GM19193 (cell line): ENCODE results near the gene CCDC32.

ENCODE experiments used
- POLR2A ChIP-seq: IDR thresholded peaks from 4 replicates; pipeline ENCODE4 v1.6.1; 2011; ENCODE audit not compliant: insufficient read depth, insufficient read length; ENCODE audit errors: extremely low read depth

Gene CCDC32

DNA sequence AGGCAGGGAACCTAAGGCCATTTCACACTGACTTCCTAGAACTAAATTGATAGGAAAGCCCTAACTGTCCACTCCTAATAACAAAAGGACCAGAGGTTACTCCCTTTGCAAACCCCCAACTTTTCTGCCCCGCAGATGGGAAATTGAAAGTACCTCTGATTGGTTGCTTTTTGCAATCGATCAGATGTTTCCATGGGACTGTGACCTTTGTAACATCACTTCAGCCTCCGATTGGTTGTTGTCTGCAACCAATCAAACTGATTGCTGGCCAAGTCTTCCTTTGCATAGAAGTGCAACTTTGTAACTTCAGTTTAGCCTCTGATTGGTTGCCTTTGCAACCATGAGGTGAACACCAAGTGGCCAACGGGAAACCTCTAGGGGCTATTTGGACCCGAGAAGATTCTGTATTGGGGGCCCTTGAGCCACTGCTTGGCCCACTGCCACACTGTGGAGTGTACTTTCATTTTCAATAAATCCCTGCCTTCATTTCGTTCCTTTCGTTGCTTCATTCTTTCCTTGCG lies 17.9 kb upstream of the CCDC32 start:
- no peak for TF ChIP-seq POLR2A

DNA sequence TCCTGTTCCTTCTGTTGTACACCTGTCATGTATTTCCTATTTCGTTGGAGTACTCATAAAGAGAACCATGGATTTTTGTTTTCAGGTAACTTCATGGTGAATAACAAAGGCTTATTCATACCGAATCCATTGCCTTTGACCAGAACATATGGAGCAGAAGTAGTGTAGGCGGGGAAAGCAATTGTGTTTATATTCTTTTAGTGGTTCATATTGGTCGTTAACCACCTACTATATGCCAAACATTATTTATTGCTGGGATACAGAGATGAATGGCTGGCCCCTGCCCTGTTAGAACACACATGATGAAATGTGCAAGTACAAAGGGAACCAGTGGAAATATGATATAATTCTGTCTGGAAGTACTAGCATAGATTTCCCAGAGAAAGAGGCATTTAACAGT lies 14.1 kb upstream of the CCDC32 start:
- TF ChIP-seq POLR2A: no peak

DNA sequence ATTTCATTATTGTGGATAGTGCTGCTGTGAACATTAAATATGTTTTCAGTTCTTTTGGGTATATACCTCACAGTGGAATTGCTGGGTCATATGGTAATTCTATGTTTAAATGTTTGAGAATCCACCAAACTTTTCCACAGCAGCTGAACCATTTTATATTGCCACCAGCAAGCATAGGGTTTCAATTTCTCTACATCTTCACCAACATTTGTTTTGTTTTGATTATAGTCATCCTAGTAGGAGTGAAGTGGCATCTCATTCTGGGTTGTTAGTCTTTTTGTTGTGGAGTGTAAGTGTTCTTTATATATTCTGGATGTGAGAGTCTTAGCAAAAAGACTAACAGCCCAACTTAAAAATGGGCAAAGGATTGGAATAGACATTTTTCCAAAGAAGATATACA lies 10.3 kb upstream of the CCDC32 start:
- no peak for TF ChIP-seq POLR2A

DNA sequence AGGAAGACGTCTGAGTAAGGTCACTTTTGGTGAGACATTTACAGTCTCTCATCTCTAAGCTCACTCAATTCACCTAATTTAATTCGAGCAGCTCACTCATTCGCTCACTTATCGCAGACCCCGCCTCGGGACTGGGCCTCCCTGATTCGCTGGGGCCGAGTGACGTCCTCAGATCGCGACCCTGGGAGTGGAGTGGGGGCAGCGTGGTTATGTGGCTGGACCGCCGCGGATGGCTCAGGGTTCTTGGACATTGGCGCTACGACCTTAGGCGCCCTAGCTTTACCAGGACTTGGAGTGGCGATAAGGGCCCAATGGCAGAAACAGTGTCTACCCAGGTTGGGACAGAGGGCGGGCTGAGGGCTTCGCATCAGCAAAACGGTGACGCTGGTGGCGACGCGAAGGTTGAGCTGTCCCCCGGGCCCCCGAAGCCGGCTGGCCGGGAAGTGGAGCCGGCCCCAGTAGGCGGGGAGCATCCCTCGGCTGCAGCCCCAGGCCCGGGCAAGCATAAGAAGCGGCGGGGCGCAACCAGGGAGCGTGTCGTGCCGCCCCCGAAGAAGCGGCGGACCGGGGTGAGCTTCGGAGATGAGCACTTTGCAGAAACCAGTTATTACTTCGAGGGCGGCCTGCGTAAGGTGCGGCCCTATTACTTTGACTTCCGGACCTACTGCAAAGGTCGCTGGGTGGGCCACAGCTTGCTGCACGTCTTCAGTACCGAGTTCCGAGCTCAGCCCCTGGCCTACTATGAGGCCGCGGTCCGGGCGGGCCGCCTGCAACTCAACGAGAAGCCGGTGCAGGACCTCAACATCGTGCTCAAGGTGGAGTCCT lies 4.5 kb upstream of the CCDC32 start, which contains the start of gene RPUSD2:
RPUSD2 (plus strand) TSS at position 171 of the 825 bp plus-strand sequence; CDS start at position 210, 39 bp downstream.
- TF ChIP-seq POLR2A: peak; percentile 82

DNA sequence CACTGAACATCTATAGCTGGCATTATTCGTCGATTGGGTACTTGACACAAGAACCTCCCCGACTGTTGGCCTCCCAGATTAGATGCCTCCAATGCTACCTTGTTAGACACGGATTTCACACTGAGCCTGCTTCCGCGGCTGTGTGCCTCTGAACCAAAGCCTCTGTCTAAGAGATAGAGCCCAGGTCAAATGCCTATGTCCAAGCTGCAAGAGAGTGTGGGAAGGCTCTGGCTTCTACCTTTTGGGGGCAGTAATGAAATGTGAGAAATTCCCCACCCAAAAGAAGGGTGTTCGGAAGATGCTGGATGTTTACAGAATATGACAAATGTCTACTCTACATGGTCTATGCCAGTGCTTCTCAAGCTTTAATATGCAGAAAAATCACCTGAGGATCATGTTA lies 2.3 kb upstream of the CCDC32 start:
- TF ChIP-seq POLR2A: no peak

DNA sequence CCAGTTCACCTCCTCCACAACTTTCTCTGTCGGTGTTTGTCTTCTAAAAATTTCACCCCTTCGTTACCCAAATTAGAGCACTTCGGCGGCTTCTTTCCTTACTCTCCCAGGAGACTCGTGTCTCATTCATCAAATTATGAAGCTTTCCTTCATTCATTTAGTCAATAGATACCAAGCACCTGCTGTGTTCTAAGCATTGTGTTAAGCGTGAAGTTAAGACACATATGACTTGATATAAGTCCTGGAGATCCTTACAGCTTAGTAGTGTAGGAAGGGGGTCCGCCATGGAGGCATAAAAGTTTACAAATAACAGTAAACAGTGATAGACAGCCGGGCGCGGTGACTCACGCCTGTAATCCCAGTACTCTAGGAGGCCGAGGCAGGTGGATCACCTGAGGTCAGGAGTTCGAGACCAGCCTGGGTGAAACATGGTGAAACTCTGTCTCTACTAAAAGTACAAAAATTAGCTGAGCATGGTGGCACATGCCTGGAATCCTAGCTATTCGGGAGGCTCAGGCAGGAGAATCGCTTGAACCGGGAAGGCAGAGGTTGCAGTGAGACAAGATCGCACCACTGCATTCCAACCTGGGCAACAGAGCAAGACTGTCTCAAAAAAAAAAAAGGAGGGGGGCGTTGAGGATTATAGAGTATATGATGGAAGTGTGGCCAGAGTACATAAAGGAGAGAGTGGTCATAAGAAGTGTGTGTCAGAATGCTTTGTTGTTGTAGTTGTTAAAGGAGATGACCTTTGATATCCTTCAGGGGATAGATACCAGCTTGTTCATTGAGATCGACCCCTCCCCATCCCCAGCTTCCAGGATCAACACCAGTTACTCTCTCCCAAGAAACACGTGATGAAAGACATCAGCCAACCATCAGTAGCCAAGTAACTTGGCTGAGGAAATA lies 744 bp upstream of the CCDC32 start:
- no peak for TF ChIP-seq POLR2A

DNA sequence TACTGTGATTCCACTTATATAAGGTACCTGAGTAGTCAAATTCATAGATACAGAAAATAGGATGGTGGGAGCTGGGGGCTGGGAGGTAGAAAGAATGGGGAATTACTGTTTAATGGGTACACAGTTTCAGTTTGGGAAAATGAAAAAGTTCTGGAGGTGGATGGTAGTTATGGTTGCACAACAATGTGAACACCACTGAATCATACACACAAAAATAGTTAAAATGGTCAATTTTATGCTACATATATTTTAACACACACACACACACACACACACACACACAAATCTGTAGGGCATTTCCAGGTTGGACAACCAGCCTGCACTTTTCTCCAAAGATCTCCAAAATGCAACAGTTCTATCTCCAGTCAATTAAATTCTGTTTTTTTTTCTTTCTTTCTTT lies 1.4 kb downstream of the CCDC32 start:
- no peak for TF ChIP-seq POLR2A

DNA sequence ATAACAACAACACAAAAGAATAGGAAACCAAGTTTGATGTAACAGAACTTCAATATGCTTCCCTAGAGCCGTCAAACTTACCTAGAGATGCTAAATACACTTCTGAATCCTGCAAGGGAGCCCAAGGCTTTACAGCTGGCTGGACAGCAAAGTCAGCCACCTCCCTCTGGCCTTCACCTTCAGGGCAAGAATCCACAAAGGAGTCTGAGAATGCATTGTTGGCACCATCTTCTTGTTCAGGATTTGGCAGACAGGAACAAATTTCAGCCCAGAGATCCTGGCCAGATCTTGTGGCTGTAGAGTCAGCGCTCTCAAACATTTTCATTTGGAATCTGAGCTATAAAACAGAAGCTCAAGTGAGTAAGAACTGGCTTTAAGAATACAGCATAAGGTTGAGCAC lies 2.2 kb downstream of the CCDC32 start:
- TF ChIP-seq POLR2A: no peak

DNA sequence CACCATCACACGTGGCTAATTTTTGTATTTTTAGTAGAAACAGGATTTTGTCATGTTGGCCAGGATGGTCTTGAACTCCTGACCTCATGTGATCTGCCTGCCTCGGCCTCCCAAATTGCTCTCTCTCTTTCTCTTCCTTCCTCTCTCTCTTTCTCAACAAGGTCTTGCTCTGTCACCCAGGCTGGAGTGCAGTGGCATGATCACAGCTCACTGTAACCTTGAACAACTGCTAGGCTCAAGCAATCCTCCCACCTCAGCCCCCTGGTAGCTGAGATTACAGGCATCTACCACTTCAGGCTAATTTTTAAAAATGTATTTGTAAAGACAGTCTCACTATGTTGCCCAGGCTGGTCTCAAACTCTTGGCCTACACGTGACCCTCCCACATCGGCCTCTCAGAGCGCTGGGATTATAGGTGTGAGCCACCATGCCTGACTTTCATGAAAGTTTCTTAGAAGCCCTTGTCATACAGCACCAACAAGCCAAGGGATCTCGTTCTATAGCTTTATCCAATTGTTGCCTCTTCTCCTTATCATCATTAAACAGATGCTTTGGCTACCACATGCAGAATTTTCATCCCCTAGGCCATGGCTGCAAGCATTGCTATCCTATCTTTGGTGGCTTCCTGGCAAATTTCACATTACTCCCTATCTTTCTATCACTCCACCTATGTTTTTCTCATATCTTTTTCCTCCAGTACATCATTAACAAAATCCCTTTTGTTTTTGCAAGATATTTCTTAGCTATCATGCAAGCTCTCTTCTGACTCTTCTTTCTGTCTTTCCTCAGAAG lies 5.7 kb downstream of the CCDC32 start:
- no peak for TF ChIP-seq POLR2A

DNA sequence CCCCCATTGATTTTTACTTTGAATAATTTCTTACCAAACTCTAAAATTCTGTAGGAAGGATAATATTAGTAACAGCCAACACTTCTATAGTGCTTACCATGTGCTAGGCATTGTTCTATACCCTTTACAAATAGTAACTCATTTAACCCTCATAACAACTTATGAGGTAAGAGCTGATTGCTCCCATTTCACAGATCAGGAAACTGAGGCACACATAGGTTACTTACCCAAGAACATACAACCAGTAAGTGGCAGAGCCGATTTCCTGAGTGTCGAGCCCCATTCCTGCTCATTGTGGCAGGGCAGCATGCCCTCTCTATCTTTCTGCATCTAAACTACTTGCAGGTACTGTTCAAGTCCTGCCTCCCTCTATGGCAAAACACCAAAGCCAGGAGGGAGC lies 9.0 kb downstream of the CCDC32 start:
- no peak for TF ChIP-seq POLR2A

DNA sequence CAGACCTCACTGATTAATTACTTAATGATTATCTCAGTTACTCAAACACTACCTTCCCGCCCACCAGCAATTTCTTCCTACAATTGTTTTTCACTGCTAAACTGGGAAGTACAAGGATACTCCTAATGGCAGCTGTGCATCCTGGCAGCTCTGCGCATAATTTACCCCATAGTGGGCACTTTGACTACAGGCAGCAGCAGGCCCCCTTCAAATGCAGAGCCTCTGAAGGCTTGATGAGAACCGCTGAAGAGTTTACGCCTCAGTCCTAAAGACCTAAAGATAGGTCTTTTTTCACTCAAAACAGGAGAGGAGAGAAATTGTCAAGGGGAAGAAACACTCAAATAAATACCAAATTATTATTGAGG lies 10.7 kb downstream of the CCDC32 start:
- TF ChIP-seq POLR2A: no peak

DNA sequence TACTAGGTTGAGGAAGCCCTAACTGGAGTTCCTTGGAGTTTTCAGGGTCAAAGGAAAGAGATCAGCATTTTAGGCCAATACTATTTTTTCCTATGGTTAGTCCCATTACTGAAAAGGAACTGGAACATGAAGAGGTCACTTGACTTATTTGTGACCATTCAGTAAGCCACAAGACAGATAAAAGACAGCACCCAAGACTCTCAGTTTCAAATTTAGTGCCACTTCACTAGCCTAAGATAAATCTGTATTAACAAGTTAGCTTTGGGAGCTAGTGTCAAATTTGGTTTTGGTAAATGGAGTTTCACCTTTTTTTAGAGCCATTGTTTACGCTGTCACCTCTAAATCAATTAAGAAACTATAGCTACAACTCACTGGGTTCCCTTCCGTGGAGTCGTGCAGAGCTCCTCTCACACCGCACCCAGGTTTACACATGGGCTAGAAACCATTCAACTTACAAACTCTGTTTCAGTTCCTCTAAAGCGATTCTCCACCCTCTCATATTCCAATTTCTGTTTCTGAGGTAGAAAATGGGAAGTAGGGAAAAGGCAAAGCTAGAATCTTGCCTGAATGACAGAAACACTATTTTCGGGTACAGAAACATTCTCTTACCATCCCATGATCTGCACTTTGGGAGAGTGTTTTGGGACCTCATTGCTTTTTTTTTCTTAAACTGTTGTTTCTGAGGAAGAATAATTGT lies 14.4 kb downstream of the CCDC32 start:
- no peak for TF ChIP-seq POLR2A

DNA sequence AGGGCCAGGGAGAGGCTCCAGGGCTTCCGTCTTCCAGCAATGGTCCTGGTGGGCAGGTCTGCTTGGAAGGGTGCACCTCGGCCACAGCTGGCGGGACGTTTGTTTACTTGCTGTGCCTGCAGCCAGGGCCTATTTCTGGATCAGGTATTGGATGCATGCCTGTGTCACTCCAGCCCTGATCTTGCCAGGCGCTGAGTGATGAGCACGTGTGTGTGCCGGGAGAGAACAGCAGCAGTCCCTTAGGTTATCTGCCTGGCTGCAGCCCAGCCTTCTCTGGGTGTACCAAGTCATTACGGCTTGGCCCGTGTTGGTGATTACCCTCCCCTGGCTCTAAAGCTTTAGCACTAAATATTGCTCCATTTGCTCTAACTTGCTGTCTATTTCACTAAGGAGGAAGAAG lies 14.9 kb downstream of the CCDC32 start:
- no peak for TF ChIP-seq POLR2A

DNA sequence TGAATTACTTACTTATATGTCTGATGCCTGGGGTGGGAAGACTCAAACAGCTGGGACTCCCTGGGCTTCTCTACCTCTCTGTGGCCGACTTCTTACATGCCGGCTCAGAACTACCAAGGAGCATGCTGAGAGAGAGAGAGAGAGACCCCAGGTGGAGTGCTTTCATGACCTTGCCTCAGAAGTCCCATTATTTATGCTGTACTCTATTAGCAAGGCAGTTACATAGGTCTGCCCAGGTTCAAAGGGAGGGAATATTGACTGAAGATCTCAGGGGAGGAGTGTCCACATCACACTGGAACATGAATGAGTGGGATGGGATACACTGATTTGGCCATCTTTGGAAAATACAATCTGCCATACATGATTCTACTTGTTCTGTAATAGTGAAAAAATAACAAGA lies 16.2 kb downstream of the CCDC32 start:
- TF ChIP-seq POLR2A: no peak

DNA sequence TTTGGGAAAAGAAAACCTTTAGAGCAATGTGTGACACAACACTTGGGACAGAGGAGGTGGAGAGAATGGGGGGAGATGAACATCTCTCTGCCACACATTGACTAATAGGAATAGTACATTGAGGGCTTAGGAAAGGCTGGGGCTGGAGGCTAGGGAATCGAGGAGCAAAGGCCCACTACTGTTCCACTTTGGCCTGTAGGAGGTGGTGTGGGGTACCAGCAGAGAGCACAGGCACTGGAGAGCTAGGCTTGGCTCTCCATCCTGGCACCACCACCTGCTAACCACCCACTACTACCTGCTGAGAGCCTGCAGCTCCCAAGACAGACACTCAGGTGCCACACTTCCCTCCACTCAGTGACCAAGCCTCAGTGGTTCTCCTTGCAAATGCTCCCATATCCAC lies 19.4 kb downstream of the CCDC32 start:
- TF ChIP-seq POLR2A: no peak

DNA sequence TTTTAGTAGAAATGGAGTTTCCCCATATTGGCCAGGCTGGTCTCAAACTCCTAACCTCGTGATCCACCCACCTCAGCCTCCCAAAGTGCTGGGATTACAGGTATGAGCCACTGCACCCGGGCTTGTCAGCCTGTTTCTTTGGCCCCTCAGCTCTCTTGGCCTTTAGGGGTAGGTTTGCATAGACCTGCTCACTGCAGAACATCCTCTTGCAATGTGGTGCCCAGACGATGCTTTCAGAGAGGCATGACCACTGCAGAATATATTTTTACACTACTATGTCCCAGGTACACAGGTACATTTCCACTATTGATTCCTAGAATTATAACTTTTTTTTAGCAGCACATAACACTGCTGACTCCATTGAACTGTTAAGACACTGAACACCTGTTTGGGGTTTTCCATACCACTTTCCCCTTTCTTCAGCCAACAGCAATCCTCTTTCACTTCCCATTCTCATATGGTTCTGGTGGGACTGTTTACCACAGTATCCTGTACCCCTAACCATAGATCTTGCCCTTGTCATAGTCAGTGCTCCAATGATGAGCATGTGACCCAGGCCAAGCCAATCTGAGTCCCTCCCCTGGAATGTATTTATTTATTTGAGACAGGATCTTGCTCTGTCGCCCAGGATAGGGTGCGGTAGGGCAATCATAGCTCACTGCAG lies 21.1 kb downstream of the CCDC32 start:
- no peak for TF ChIP-seq POLR2A
